ENCODE results near the gene DCXR. TPM values are rescaled to one million over a fixed set of nuclear protein-coding genes. Genes with fewer than 3 reads are reported as not detected.

DCXR gene
- total RNA-seq, 1 donor from 2014 or later = 49.9 TPM

DNA sequence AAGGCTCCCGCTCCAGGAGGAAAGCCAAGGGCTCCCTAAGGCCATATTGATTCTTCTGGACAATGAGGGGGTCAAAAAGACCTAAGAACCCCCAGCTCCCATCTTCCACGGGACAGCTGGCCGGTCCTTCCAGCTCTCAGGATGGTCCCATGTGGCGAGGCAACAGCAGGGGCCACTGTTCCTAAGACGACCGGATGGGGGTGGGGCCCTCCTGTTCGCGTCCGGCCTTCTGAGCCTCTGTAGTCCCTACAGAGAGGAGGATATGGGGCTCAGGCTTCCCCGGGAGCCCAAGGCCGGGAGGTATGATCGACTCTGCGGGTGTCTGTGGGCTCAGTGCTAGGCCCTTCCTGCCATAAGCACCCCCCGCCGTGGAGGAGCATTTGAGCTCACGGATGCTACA, 6.0 kb upstream of the DCXR start:
- DNase-seq (ENCODE audit: low read depth) (no peak), FAIRE-seq (no peak)
- Histone ChIP-seq H2AFZ (ENCODE audit: low read depth, low read length) (no peak overlapping the region), H3K4me2 (ENCODE audit: low read length) (no peak overlapping the region), H3K9me3 (ENCODE audit: insufficient read depth, low read depth, low read length) (no peaks in the 10 kb centered on the region), H3K27ac (ENCODE audit: low read depth, low read length) (no peak overlapping the region), H3K9ac (ENCODE audit: low read length) (no peak overlapping the region), H3K4me3 (ENCODE audit: insufficient read depth, low read depth, low read length) (no peak overlapping the region), H3K27me3 (ENCODE audit: insufficient read depth, low read length) (no peaks in the 10 kb centered on the region), H3K36me3 (ENCODE audit: insufficient read depth, low read length) (no peaks in the 10 kb centered on the region), H3K4me1 (ENCODE audit: insufficient read depth, low read length) (no peaks in the 10 kb centered on the region), H4K20me1 (ENCODE audit: insufficient read depth, low read length) (no peaks in the 10 kb centered on the region), H3K79me2 (ENCODE audit: insufficient read depth, low read length) (no peaks in the 10 kb centered on the region)
- Mint-ChIP-seq H3K27ac (ENCODE audit: unreplicated experiment) (no peak overlapping the region), H3K9me3 (ENCODE audit: unreplicated experiment) (no peaks in the 10 kb centered on the region), H3K36me3 (ENCODE audit: low read depth, unreplicated experiment) (peaks cover 10% of the 10 kb centered on the region), H3K4me1 (ENCODE audit: low read depth, unreplicated experiment) (no peaks in the 10 kb centered on the region), H3K27me3 (ENCODE audit: low read depth, unreplicated experiment) (peaks cover 2% of the 10 kb centered on the region), H3K4me3 (ENCODE audit: unreplicated experiment) (no peak overlapping the region)
- no peak for TF ChIP-seq EZH2 (IDR thresholded peaks at IDR 0.05; ENCODE audit: insufficient read depth, low read length)
- no peak for TF ChIP-seq CTCF (IDR thresholded peaks at IDR 0.05; ENCODE audit: insufficient read depth, low read depth, low read length)

GRCh38 chr17:82042649-82043048, 5.2 kb upstream of the DCXR start:
- H3K4me1 ChIP-seq (ENCODE audit: insufficient read depth, low read length) = no peaks in the 10 kb centered on the region
- Mint-ChIP-seq H3K27ac (ENCODE audit: unreplicated experiment) (no peak overlapping the region), H3K9me3 (ENCODE audit: unreplicated experiment) (peaks cover 2% of the 10 kb centered on the region), H3K27me3 (ENCODE audit: low read depth, unreplicated experiment) (peaks cover 2% of the 10 kb centered on the region), H3K4me1 (ENCODE audit: low read depth, unreplicated experiment) (peaks cover 2% of the 10 kb centered on the region), H3K4me3 (ENCODE audit: unreplicated experiment) (peak overlapping the region; percentile 68), H3K36me3 (ENCODE audit: low read depth, unreplicated experiment) (peaks cover 9% of the 10 kb centered on the region)
- no peaks in the 10 kb centered on the region for H3K9me3 ChIP-seq (ENCODE audit: insufficient read depth, low read depth, low read length)
- no peak overlapping the region for H3K4me3 ChIP-seq (ENCODE audit: insufficient read depth, low read depth, low read length)
- H3K36me3 ChIP-seq (ENCODE audit: insufficient read depth, low read length) = no peaks in the 10 kb centered on the region
- H4K20me1 ChIP-seq (ENCODE audit: insufficient read depth, low read length) = no peaks in the 10 kb centered on the region
- H3K9ac ChIP-seq (ENCODE audit: low read length) = no peak overlapping the region
- no peak for FAIRE-seq
- no peaks in the 10 kb centered on the region for H3K79me2 ChIP-seq (ENCODE audit: insufficient read depth, low read length)
- DNase-seq (ENCODE audit: low read depth) = no peak
- H3K27me3 ChIP-seq (ENCODE audit: insufficient read depth, low read length) = no peaks in the 10 kb centered on the region
- TF ChIP-seq EZH2 (IDR thresholded peaks at IDR 0.05; ENCODE audit: insufficient read depth, low read length) = no peak
- TF ChIP-seq CTCF (IDR thresholded peaks at IDR 0.05; ENCODE audit: insufficient read depth, low read depth, low read length) = no peak
- H3K4me2 ChIP-seq (ENCODE audit: low read length) = no peak overlapping the region
- H2AFZ ChIP-seq (ENCODE audit: low read depth, low read length) = no peak overlapping the region
- no peak overlapping the region for H3K27ac ChIP-seq (ENCODE audit: low read depth, low read length)

- Histone ChIP-seq H3K9ac (ENCODE audit: low read length) (no peak overlapping the region), H3K79me2 (ENCODE audit: insufficient read depth, low read length) (peaks cover 6% of the 10 kb centered on the region), H4K20me1 (ENCODE audit: insufficient read depth, low read length) (peaks cover 3% of the 10 kb centered on the region), H3K36me3 (ENCODE audit: insufficient read depth, low read length) (no peaks in the 10 kb centered on the region), H2AFZ (ENCODE audit: low read depth, low read length) (no peak overlapping the region), H3K27me3 (ENCODE audit: insufficient read depth, low read length) (no peaks in the 10 kb centered on the region), H3K4me1 (ENCODE audit: insufficient read depth, low read length) (peaks cover 5% of the 10 kb centered on the region), H3K9me3 (ENCODE audit: insufficient read depth, low read depth, low read length) (no peaks in the 10 kb centered on the region), H3K4me3 (ENCODE audit: insufficient read depth, low read depth, low read length) (no peak overlapping the region), H3K27ac (ENCODE audit: low read depth, low read length) (no peak overlapping the region), H3K4me2 (ENCODE audit: low read length) (no peak overlapping the region)
- peaks cover 2% of the 10 kb centered on the region for H3K4me1 Mint-ChIP-seq (ENCODE audit: low read depth, unreplicated experiment)
- FAIRE-seq (no peak), DNase-seq (ENCODE audit: low read depth) (no peak)
- H3K9me3 Mint-ChIP-seq (ENCODE audit: unreplicated experiment) = peaks cover 2% of the 10 kb centered on the region
- H3K27me3 Mint-ChIP-seq (ENCODE audit: low read depth, unreplicated experiment) = peaks cover 2% of the 10 kb centered on the region
- H3K27ac Mint-ChIP-seq (ENCODE audit: unreplicated experiment) = no peak overlapping the region
- TF ChIP-seq CTCF (IDR thresholded peaks at IDR 0.05; ENCODE audit: insufficient read depth, low read depth, low read length) (no peak), EZH2 (IDR thresholded peaks at IDR 0.05; ENCODE audit: insufficient read depth, low read length) (no peak)
- H3K4me3 Mint-ChIP-seq (ENCODE audit: unreplicated experiment) = no peak overlapping the region
- no peaks in the 10 kb centered on the region for H3K36me3 Mint-ChIP-seq (ENCODE audit: low read depth, unreplicated experiment)
These were observed 3.8 kb upstream of the DCXR start for GRCh38 chr17:82041144-82041814.

Measured in astrocyte (in vitro differentiated cells and primary cell).